Measurements from ENCODE around the gene UBR7.
"Not testable (repeated sequence)": the region's sequence is repeated elsewhere in the genome, so short reads cannot be mapped to it uniquely, and the experiment has no call there.

The UBR7 gene

DNA sequence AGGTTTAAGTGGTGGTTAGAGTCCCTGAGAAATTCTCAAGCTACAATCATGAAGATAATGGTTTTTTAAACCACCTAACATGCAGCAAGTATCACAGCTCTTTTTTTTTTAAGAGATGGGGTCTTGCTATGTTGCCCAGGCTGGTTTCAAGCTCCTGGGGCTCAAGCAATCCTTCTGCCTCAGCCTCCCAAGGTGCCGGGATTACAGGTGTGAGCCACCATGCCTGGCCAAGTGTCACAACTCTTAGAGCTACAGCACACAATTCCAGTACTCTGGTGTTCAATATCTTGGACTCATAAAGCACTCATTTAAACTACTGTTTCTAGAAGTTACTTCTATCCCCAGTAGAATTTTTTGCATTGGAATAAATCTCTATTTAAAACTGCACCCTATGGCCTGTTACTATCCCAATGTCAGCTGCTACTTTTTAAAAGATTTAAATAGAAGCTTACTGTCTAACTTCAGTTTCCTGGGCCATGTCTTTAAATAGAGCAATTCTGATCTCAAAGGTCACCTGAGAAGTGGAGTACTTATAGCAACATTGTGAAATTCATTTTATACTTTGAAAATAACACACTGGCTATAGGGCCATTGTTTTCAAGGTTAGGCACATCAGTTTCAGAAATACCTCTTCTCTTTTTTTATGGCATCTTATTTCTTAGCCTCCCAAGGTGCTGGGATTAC is 11.6 kb upstream of the UBR7 start:
- no peak for DNase-seq

- DNase-seq, result no peak
Measured at GRCh38 chr14:93199031-93199430, 8.0 kb upstream of the UBR7 start.

DNA sequence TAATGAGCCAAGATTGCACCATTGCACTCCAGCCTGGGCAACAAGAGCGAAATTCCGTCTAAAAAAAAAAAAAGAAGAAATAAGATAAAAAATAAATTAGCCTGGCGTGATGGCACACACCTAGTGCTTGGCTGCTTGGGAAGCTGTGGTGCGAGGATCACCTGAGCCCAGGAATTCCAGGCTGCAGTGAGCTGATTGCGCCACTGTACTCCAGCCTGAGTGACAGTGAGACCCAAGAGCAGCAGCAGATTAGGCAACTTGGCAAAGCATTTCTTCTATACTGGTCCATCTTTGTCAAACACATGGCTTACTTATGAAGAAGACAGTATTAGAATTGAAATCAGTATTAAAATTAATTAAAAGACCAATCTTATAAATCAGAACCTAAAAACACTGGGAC is 6.5 kb upstream of the UBR7 start:
- DNase-seq, result no peak

- DNase-seq, result no peak
Measured at GRCh38 chr14:93201155-93201704, 5.8 kb upstream of the UBR7 start.

DNA sequence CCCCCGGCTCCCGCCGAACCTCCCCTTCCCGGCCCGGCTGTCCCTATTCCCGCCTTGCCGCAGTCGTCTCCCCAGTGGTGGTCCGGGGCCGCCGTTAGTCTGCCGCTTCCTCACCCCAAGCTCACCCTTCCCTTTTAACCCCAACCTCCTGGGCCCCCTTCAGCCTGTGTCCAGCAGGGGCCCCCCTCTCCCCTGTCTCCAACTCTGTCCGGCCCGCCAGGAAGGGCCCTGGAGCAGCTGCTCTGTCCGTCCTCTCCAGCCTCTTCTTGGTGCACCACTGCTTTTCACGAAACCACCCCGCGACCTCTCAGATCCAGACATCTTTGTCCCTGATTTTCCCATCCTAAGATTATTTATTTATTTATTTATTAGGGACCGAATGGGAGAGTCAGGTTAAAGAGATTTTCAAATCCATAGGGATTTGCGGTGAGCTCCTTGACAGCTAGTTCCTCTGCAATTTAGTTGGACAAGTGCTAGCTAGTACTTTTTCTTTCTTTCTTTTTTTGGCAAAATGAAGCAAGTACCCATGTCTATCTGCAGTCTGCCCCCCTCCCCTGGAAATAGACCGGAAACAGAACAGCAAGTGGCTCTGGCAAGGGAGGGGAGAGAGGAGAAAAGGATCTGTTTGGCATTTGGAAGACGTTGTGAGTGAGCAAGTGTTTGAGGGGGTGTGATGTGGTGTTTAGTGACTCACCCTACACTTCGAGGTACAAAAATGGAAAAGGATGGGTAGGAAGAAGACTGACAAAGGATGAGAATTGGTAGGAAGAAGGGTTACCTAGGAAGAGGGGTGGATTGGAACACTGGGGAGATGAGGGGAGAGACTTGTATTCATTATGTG is 632 bp downstream of the UBR7 start:
- DNase-seq, result peak; percentile 74

DNA sequence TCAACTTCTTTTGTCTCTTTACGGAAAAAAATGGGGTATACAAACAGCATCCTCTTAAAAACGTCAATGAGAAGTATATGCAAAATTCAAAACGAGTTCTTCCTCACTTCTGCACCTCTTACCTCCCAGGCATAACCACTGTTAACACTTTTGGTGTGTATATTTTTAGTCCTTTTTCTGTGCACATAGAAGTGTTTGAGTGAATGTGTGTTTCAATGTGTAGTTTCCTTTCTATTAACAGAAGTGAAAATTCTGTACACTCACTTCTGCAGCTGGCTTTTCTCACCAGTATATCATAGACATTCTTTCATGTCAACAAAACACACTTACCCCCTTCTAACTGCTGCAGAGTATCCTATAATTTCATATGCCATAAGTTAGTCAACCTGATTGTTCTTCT is 5.4 kb downstream of the UBR7 start:
- DNase-seq, result no peak

DNA sequence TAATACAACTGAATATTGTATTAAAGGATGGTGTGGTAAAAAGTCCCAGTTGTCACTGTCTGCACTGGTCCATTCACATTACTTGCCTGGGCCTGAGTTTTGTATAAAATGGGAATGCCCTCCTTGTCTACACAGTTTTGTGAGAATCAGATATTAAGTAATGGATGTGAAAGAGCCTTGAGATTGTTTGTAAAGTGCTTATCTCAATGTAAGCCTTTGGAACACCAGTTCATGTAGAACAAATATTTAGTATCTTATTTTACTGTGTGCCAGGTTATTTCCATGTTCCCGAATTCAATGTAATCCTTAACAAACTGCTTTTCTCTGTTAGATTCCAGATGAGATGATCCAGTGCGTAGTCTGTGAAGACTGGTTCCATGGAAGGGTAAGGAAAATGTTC is 7.5 kb downstream of the UBR7 start:
- no peak for DNase-seq

- DNase-seq, result no peak
Measured at GRCh38 chr14:93219103-93219726, 12.2 kb downstream of the UBR7 start.

GRCh38 chr14:93220509-93220908 is 13.5 kb downstream of the UBR7 start:
- DNase-seq, result no peak

DNA sequence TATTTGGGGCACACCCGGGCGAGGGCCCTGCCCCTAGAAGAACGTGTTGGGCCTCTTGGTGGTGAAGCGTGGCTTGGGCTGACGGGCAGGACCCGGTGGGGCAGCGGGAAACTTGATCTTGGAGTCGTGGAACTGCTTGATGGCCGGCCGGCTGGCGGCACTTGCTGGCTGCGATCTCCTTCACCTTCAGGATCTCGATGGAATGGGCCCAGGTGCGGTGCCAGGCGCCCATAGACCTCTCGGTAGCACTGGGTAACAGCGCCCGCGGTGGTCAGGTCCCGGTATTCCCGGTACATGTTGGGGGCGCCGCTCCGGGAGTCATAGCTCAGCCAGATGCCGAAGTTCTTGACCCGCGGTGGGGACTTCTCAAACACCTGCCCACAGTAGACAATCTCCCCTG is 16.5 kb downstream of the UBR7 start:
- no peak for DNase-seq

DNA sequence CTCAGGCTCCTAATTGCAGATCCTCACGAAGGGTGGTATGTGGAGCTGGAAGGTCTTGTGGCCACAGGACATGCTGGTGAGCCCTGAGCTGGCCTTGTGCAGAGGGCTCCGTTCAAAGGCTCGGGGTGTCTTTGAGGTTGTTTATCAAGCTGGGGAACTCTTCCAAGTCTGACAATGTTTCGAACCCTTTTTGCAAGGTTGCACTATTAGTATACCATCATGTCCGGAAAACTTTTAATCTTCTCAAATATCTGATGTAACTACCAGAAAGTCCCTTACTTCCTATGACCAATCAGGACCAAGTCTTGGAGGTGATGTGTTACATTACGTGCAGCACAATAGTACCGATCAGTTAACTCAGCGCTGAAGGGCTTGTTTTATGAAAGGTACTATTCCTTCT is 21.5 kb downstream of the UBR7 start:
- no peak for DNase-seq

DNA sequence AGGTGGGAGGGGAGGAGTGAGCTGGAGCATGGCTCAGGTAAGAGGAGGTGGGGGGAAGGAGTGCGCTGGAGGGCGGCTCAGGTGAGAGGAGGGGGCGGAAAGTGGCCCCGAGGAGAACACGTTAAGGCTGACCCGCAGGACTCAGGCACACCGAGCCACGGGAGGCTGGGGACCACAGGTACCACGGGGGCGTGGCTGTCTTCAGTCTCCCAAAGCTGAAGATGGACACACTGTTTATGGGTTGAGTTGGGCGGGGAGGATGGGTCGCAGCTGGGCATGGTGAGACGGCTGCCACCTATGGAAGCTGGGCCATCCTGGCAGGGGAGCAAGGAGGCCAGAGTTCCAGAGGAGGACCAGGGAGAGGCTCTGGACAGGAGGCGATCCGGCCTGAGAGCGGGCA is 23.5 kb downstream of the UBR7 start:
- no peak for DNase-seq

GRCh38 chr14:93231129-93231979 is 24.3 kb downstream of the UBR7 start:
- no peak for DNase-seq

DNA sequence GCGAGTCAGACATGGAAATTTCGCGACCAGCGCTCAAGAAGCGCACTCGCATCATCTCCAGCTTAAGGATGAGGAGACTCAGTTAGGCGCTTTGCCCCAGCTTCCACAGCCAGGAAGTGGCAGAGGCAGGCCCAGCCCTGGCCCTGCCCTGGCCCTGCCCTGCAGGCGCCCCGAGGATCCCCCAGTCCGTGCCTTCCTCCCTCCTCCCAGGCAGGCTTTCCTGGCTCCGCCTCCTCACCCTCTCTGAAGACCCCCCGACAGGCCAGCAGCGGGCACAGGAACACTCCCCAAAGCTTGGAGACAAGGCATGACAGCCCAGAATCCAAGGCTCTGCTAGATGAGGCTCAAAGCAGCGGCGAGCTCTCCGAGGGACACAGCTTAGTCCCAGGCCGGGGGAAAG is 25.1 kb downstream of the UBR7 start:
- DNase-seq, result no peak

- not testable (repeated sequence) for DNase-seq
Measured at GRCh38 chr14:93233078-93233477, 26.0 kb downstream of the UBR7 start.

- DNase-seq, result peak; percentile 75
Measured at GRCh38 chr14:93234798-93235197, 27.7 kb downstream of the UBR7 start.

GRCh38 chr14:93239869-93240677 is 33.0 kb downstream of the UBR7 start:
- DNase-seq, result no peak

DNA sequence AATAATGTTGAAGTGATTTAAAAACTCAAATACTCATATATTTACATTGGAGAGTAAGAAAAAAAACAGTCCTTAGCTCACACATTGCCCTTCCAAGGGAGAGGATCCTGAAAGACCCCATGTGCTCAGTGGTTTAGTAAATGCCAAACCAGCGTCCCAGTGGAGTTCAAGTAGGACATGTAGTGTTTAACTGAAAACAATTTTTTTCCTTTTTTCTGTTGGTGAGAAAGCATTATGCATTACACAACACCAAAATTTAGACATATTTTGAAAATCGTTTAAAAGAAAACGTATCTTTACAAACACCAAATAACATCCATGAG is 33.6 kb downstream of the UBR7 start:
- no peak for DNase-seq

DNA sequence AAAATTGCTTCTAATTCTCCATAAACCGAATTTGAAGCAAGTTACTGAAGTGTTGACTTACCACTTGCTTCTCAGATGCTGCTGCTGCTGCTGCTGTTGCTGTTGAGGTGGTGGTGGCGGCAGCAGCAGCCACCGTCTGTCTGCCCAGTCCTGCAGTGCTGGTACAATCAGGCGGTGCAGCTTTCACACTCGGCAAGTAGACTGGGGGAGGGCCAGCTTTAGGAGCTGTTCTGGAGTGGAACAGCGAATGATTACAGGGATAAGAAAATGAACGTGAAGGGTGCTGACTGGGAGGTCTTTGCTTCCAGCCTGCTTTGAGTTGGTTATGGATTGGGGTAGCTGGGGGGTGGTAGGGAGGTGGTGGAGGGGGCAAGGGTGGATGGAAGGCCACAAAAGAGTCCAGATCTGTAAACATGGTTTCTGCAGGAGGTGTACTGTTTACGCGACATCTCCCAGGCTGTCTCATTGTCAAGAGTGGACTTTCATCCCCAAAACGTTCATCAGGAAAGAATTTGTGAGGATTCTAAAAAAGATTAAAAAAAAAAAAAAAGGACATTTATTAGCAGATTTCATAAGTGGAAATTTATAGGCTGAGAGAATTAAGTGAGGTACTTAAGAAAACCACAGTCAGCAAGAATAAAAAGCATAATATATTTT is 38.8 kb downstream of the UBR7 start:
- no peak for DNase-seq

GRCh38 chr14:93246534-93246933 is 39.5 kb downstream of the UBR7 start:
- no peak for DNase-seq

DNA sequence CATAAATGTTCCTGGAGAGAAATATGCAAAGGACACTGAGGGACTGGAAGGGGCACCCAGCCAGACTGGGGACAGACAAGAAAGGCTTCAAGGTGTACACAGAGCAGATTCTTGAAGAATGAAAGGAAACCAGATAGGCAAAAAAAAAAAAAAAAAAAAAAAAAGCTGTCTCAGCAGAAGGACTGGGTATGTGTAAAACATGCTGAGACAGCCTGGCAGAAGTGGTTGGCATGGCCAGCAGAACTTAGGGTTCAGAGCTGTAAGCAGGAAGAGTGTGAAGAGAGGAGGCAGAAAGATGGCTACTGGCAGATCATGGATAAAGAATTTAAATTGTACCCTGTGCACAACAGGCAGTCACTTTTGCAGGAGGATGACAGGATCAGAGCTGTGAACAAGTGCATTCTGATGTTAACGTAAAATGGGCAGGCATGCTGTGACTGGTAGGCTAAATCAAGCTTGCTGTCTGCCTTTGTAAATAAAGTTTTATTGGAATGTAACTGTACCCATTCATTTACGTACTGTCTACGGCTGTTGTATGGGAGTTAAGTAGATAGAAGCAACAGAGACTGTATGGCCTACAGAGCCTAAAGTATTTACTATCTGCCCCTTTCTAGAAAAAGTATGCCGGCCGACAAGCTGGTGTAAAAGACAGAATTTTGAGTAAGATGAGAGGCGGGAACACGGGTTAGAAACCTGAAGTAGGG is 42.2 kb downstream of the UBR7 start:
- no peak for DNase-seq

All from islet precursor cell (in vitro differentiated cells).